ENCODE data around the gene UFC1. TPM values are rescaled to one million over a fixed set of nuclear protein-coding genes. Genes with fewer than 3 reads are reported as not detected.

UFC1 gene
- total and polyA plus RNA-seq, 2 donors (not counting 1 experiment from before 2014, with no cell fraction given): 91.0 to 128 TPM

GRCh38 chr1:161119092-161119903, 34.5 kb upstream of the UFC1 start:
- H3K36me3 ChIP-seq (replicated peaks in 1 of 2; ENCODE audit: control extremely low read depth in 1 of 2, control insufficient read depth in 1 of 2, extremely low read depth in 1 of 2, insufficient read depth in 2 of 2, low read length in 1 of 2): peaks cover 2 to 38% of the 10 kb centered on the region in 2 experiments

More at GRCh38 chr1:161119092-161119903, 34.5 kb upstream of the UFC1 start:
- TF ChIP-seq CTCF (IDR thresholded peaks at IDR 0.05): peak; percentile 51
- TF ChIP-seq EZH2 (IDR thresholded peaks at IDR 0.05; ENCODE audit: borderline replicate concordance, insufficient read depth, low read depth, low read length, poor library complexity, severe bottlenecking): no peak
- H3K27ac Mint-ChIP-seq: peak overlapping the region; percentile 94
- H3K4me1 Mint-ChIP-seq: peaks cover 67% of the 10 kb centered on the region
- Histone ChIP-seq H2AFZ (ENCODE audit: insufficient read depth, low read depth, low read length, poor library complexity, severe bottlenecking) (no peak overlapping the region), H4K20me1 (ENCODE audit: control insufficient read depth, insufficient read depth, low read length, poor library complexity, severe bottlenecking) (peaks cover 12% of the 10 kb centered on the region), H3K27me3 (replicated peaks in 1 of 4; ENCODE audit: control extremely low read depth in 1 of 4, control insufficient read depth in 3 of 4, insufficient read depth in 4 of 4, low read length in 3 of 4) (no peaks in the 10 kb centered on the region), H3K4me2 (replicated peaks; ENCODE audit: low read depth, low read length, poor library complexity, severe bottlenecking) (peak overlapping the region; percentile 81), H3K4me1 (ENCODE audit: control insufficient read depth in 2 of 2, insufficient read depth in 2 of 2, low read length in 2 of 2) (peaks cover 45 to 54% of the 10 kb centered on the region in 2 donors), H3K27ac (ENCODE audit: low read length in 2 of 2) (peak overlapping the region; percentile 42 to 86), H3K4me3 (ENCODE audit: control extremely low read depth in 1 of 5, extremely low read depth in 1 of 5, insufficient read depth in 1 of 5, low read depth in 2 of 5, low read length in 4 of 5) (no peak overlapping the region), H3K79me2 (ENCODE audit: control insufficient read depth, insufficient read depth, low read length) (peaks cover 69% of the 10 kb centered on the region), H3K9me3 (ENCODE audit: control extremely low read depth in 1 of 3, control insufficient read depth in 2 of 3, insufficient read depth in 1 of 3, low read length in 2 of 3) (no peaks in the 10 kb centered on the region), H3K9ac (ENCODE audit: low read length) (no peak overlapping the region)
- DNase-seq: peak; percentile 70
- ChIA-PET POLR2A (interaction anchor here (1.2 to 1.3 kb wide), 2 partner anchors 21 to 82 kb away, joined by 3 to 5 read pairs; partner anchors contain the start of gene KLHDC9), CTCF (no interaction called here)
- intact Hi-C loops (cut with micrococcal nuclease): loop anchor here (2.0 kb wide), 2 partner anchors 48 to 74 kb away; partner anchors contain the start of genes PPOX and USF1
- WGBS (ENCODE audit: insufficient coverage): 74% methylated on average over 10 of the region's 10 CpGs
- peak overlapping the region; percentile 97 for H3K4me3 Mint-ChIP-seq
- H3K9me3 Mint-ChIP-seq (ENCODE audit: insufficient read depth): no peaks in the 10 kb centered on the region
- ATAC-seq (ENCODE audit: low read depth): peak; percentile 37
- H3K27me3 Mint-ChIP-seq: no peaks in the 10 kb centered on the region
